PC-9 (cell line): ENCODE results near the gene RAG2. TPM values are rescaled to one million over a fixed set of nuclear protein-coding genes. Genes with fewer than 3 reads are reported as not detected.

Experiments
- Bru-seq: library from RNA; stranded (reverse); fragments of 400-500 nt; gene quantifications from one replicate; lab custom pipeline; 2021; lab: Mats Ljungman, UMichigan
- BruChase-seq, 2 experiments: library from RNA; stranded (reverse); fragments of 400-500 nt; gene quantifications; one replicate each; lab custom pipeline; 2021; lab: Mats Ljungman, UMichigan
- BruUV-seq: library from RNA; stranded (reverse); fragments of 400-500 nt; replicated peaks from 2 replicates; lab custom pipeline; 2021; lab: Mats Ljungman, UMichigan
- CTCF ChIA-PET: fragments of 300-600 bp; sonication (Branson Sonifier 250); formaldehyde crosslinking; loops from one replicate; lab custom pipeline; 2022; ENCODE audit warnings: antibody characterized with exemption; lab: Charles Lee
- POLR2A ChIA-PET: fragments of 300-600 bp; sonication (Branson Sonifier 250); formaldehyde crosslinking; loops from one replicate; lab custom pipeline; 2022; ENCODE audit warnings: antibody characterized with exemption; ENCODE audit not compliant: unreplicated experiment; lab: Charles Lee
- DNase-seq, 2 experiments: peaks; one replicate each; pipeline versions ENCODE4 v3.0.0 to v3.0.0-alpha.2; 2015 to 2022; ENCODE audit warnings: mixed read lengths in 1 of 2
- H2AFZ ChIP-seq: fragments of 200-600 bp; sonication (generic); 2 replicates; pipeline ENCODE4 v1.8.1; 2017; ENCODE audit warnings: antibody characterized with exemption
- H3F3A ChIP-seq: fragments of 200-600 bp; sonication (generic); 2 replicates; pipeline ENCODE4 v1.8.1; 2017; ENCODE audit warnings: antibody characterized with exemption, mild to moderate bottlenecking, low read depth; ENCODE audit not compliant: insufficient read depth
- H3K27ac ChIP-seq: fragments of 200-600 bp; sonication (generic); 2 replicates; pipeline ENCODE4 v1.6.1; 2016; ENCODE audit warnings: mixed run types
- H3K27me3 ChIP-seq: fragments of 200-600 bp; sonication (generic); 2 replicates; pipeline ENCODE4 v1.6.1; 2016; ENCODE audit warnings: low read depth, mixed run types; ENCODE audit not compliant: insufficient read depth
- H3K36me3 ChIP-seq: fragments of 200-600 bp; sonication (generic); 2 replicates; pipeline ENCODE4 v1.6.1; 2016; ENCODE audit warnings: low read depth, mixed run types
- H3K4me1 ChIP-seq: fragments of 200-600 bp; sonication (generic); replicated peaks from 2 replicates; pipeline ENCODE4 v1.6.1; 2016; ENCODE audit warnings: mixed run types; ENCODE audit not compliant: insufficient read depth
- H3K4me2 ChIP-seq: fragments of 200-600 bp; sonication (generic); 2 replicates; pipeline ENCODE4 v1.6.1; 2017; ENCODE audit warnings: mixed run types
- H3K4me3 ChIP-seq: fragments of 200-600 bp; sonication (generic); 2 replicates; pipeline ENCODE4 v1.6.1; 2016; ENCODE audit warnings: mixed run types
- H3K79me2 ChIP-seq: fragments of 200-600 bp; sonication (generic); 2 replicates; pipeline ENCODE4 v1.6.1; 2017; ENCODE audit warnings: low read depth, mixed run types
- H3K9me2 ChIP-seq: fragments of 200-600 bp; sonication (generic); 2 replicates; pipeline ENCODE4 v1.8.1; 2017; ENCODE audit warnings: mild to moderate bottlenecking; ENCODE audit not compliant: insufficient read depth
- H3K9me3 ChIP-seq: fragments of 200-600 bp; sonication (generic); 2 replicates; pipeline ENCODE4 v1.8.1; 2016; ENCODE audit warnings: low read depth; ENCODE audit not compliant: insufficient read depth
- H4K20me1 ChIP-seq: fragments of 200-600 bp; sonication (generic); 2 replicates; pipeline ENCODE4 v1.8.1; 2017; ENCODE audit not compliant: insufficient read depth
- CTCF ChIP-seq: fragments of 200-600 bp; sonication (generic); conservative IDR thresholded peaks from 2 replicates; pipeline ENCODE4 v1.6.1; 2017; ENCODE audit warnings: mixed run types, antibody characterized with exemption, mild to moderate bottlenecking, moderate library complexity
- EZH2 ChIP-seq: fragments of 200-600 bp; sonication (generic); IDR thresholded peaks from 2 replicates; pipeline ENCODE4 v1.8.0; 2017; ENCODE audit warnings: antibody characterized with exemption, low read depth
- intact Hi-C: fragments of 100-400 bp; cut with micrococcal nuclease; formaldehyde crosslinking; loops from one replicate; pipeline ENCODE4 v1.10.0; 2022; ENCODE audit not compliant: unreplicated experiment
- long read RNA-seq: library from polyadenylated mRNA; stranded (forward); transcript quantifications from one replicate; pipeline ENCODE4 v2.0.0, GENCODE V29; 2022
- total RNA-seq: library from RNA; stranded (reverse); gene quantifications from 2 replicates; pipeline ENCODE4 v1.2.3, GENCODE V29; 2021

The RAG2 gene
- total RNA-seq, result not detected in 2 replicates
- not detected for Bru-seq, nascent RNA
- BruChase-seq, experiment 1, labeled RNA remaining after a 2-hour chase, result not detected
- not detected for BruChase-seq, experiment 2, labeled RNA remaining after a 6-hour chase
- long read RNA-seq, partial matches to known transcripts, result 0 of 1 reads
- long read RNA-seq, other reads (novel, unspliced or antisense), result 1 of 1 reads

GRCh38 chr11:36598051-36598450 lies at the start of gene RAG2:
RAG2 (minus strand) TSS chr11:36598236; CDS start chr11:36594168, 4,068 bp downstream.
- no TSS peak for BruUV-seq
- Histone ChIP-seq H3K4me2 (no peak within 1 kb of the TSS), H3K79me2 (no peaks in the 10 kb centered on the region), H4K20me1 (no peaks in the 10 kb centered on the region), H3F3A (no peaks in the 10 kb centered on the region), H3K27me3 (no peaks in the 10 kb centered on the region), H3K27ac (no peak within 1 kb of the TSS), H3K4me1 (0 out of 2 replicates have a peak, but pooled peaks cover 6% of the 10 kb centered on the region), H3K9me2 (no peaks in the 10 kb centered on the region), H3K9me3 (no peaks in the 10 kb centered on the region), H3K4me3 (no peak within 1 kb of the TSS), H2AFZ (no peak within 1 kb of the TSS), H3K36me3 (no peaks in the 10 kb centered on the region)
- ChIA-PET CTCF (no interaction called here), POLR2A (no interaction called here)
- DNase-seq, result no peak
- TF ChIP-seq CTCF (no peak), EZH2 (no peak)
- intact Hi-C loops, result no loop called here

- intact Hi-C loops, result no loop called here
Measured at GRCh38 chr11:36638556-36638955, 40.5 kb upstream of the RAG2 start.

DNA sequence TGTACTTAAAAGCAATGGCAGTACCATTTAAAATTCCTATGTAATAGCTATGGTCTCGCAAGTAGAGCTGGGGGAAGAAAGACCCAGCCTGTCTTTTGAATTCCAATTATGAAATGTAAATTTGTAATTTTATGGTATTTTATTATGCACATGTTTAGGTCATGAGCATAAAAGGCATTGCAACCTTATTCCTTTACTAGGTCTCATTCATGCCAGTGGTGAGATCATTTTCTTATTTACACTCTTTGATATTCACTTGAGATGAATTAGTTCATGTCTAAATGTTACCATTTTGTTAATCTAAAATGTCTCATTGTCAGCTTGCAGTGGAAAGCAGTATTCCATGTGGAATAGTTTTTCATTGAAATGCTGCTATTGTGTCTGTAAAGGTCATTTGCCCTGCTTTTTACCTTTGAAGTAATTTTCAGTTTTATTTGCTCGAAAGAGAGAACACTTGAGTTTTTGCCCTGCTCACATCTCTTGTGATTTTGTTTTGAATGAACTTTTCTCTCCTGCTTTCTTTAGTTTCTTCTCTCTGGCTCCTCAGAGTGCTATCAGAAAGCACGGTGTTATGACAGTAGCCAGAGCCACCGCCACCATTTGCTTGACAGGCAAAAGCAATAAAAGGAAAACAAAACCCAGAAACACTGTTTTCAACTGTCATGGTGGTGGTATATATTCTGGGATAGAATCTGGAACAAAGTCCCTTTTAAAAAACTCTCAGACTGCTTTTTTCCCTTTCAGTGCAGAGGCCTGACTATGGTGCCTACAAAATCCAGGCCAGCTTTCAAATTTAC lies 37.2 kb upstream of the RAG2 start:
- DNase-seq, result no peak
- BruUV-seq, result no TSS peak
- H3K4me2 ChIP-seq, result no peak overlapping the region
- no peak for TF ChIP-seq CTCF
- TF ChIP-seq EZH2, result no peak
- POLR2A ChIA-PET, result no interaction called here
- CTCF ChIA-PET, result no interaction called here
- no peaks in the 10 kb centered on the region for H3K4me1 ChIP-seq
- intact Hi-C loops, result no loop called here
- no peaks in the 10 kb centered on the region for H3K9me2 ChIP-seq
- no peak overlapping the region for H3K27ac ChIP-seq
- H3K27me3 ChIP-seq, result no peaks in the 10 kb centered on the region
- H3K4me3 ChIP-seq, result no peak overlapping the region
- H3K9me3 ChIP-seq, result no peaks in the 10 kb centered on the region
- no peaks in the 10 kb centered on the region for H3F3A ChIP-seq
- no peaks in the 10 kb centered on the region for H3K79me2 ChIP-seq
- H4K20me1 ChIP-seq, result no peaks in the 10 kb centered on the region
- no peak overlapping the region for H2AFZ ChIP-seq
- H3K36me3 ChIP-seq, result no peaks in the 10 kb centered on the region

More at GRCh38 chr11:36638556-36638955, 40.5 kb upstream of the RAG2 start:
- Histone ChIP-seq H3K79me2 (no peaks in the 10 kb centered on the region), H3K36me3 (no peaks in the 10 kb centered on the region), H3K4me2 (no peak overlapping the region), H3K27me3 (no peaks in the 10 kb centered on the region), H3K9me3 (no peaks in the 10 kb centered on the region), H4K20me1 (no peaks in the 10 kb centered on the region), H3K9me2 (no peaks in the 10 kb centered on the region), H3F3A (no peaks in the 10 kb centered on the region), H3K27ac (no peak overlapping the region), H3K4me1 (no peaks in the 10 kb centered on the region), H2AFZ (no peak overlapping the region), H3K4me3 (no peak overlapping the region)
- no TSS peak for BruUV-seq
- ChIA-PET CTCF (no interaction called here), POLR2A (no interaction called here)
- TF ChIP-seq CTCF, result no peak
- no peak for TF ChIP-seq EZH2
- no peak for DNase-seq
